HS-27A (cell line): Measurements from ENCODE around the gene ENDOG.
"Not testable (repeated sequence)": the region's sequence is repeated elsewhere in the genome, so short reads cannot be mapped to it uniquely, and the experiment has no call there.

Experiments
- DNase-seq: peaks from one replicate; pipeline ENCODE4 v3.0.0-alpha.2; 2012; ENCODE audit warnings: low read depth, missing footprints

ENDOG gene

GRCh38 chr9:128828719-128829452, 10.6 kb downstream of the ENDOG start:
- DNase-seq = no peak

- DNase-seq = peak; percentile 86
Measured at GRCh38 chr9:128829477-128830251, 11.4 kb downstream of the ENDOG start, which contains the start of gene SPOUT1. SPOUT1 (minus strand) TSS chr9:128829794; CDS start chr9:128829780, 14 bp downstream.

- DNase-seq = no peak
Measured at GRCh38 chr9:128833696-128834095, 15.4 kb downstream of the ENDOG start.

GRCh38 chr9:128835246-128836210, 17.2 kb downstream of the ENDOG start:
- DNase-seq = no peak

- no peak for DNase-seq
Measured at GRCh38 chr9:128836509-128837145, 18.3 kb downstream of the ENDOG start.

- no peak for DNase-seq
Measured at GRCh38 chr9:128838338-128838737, 20.0 kb downstream of the ENDOG start.

GRCh38 chr9:128840524-128840923, 22.2 kb downstream of the ENDOG start:
- no peak for DNase-seq

GRCh38 chr9:128841694-128842492, 23.6 kb downstream of the ENDOG start:
- no peak for DNase-seq

- not testable (repeated sequence) for DNase-seq
Measured at GRCh38 chr9:128843171-128843570, 24.9 kb downstream of the ENDOG start.

GRCh38 chr9:128845186-128845931, 27.1 kb downstream of the ENDOG start:
- DNase-seq = no peak

- DNase-seq = no peak
Measured at GRCh38 chr9:128846680-128847030, 28.4 kb downstream of the ENDOG start.

- DNase-seq = no peak
Measured at GRCh38 chr9:128847803-128848202, 29.5 kb downstream of the ENDOG start.

- not testable (repeated sequence) for DNase-seq
Measured at GRCh38 chr9:128851024-128851423, 32.7 kb downstream of the ENDOG start.

- not testable (repeated sequence) for DNase-seq
Measured at GRCh38 chr9:128851779-128852600, 33.7 kb downstream of the ENDOG start.

- DNase-seq = not testable (repeated sequence)
Measured at GRCh38 chr9:128852646-128853045, 34.3 kb downstream of the ENDOG start.

GRCh38 chr9:128854454-128854853, 36.2 kb downstream of the ENDOG start:
- DNase-seq = not testable (repeated sequence)

GRCh38 chr9:128858476-128858875, 40.2 kb downstream of the ENDOG start:
- DNase-seq = not testable (repeated sequence)

GRCh38 chr9:128860937-128861336, 42.6 kb downstream of the ENDOG start:
- no peak for DNase-seq

GRCh38 chr9:128861501-128861900, 43.2 kb downstream of the ENDOG start:
- DNase-seq = no peak
